Iris pigment epithelial cell (primary cell): ENCODE data around the gene E2F1.
A peak's percentile ranks its signal among the peaks of the same experiment; 100 is the strongest.

ENCODE experiments used
- DNase-seq: peaks from one replicate; pipeline ENCODE4 v3.0.0-alpha.2; 2011; ENCODE audit warnings: low read depth

E2F1 gene, protein sequence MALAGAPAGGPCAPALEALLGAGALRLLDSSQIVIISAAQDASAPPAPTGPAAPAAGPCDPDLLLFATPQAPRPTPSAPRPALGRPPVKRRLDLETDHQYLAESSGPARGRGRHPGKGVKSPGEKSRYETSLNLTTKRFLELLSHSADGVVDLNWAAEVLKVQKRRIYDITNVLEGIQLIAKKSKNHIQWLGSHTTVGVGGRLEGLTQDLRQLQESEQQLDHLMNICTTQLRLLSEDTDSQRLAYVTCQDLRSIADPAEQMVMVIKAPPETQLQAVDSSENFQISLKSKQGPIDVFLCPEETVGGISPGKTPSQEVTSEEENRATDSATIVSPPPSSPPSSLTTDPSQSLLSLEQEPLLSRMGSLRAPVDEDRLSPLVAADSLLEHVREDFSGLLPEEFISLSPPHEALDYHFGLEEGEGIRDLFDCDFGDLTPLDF

DNA sequence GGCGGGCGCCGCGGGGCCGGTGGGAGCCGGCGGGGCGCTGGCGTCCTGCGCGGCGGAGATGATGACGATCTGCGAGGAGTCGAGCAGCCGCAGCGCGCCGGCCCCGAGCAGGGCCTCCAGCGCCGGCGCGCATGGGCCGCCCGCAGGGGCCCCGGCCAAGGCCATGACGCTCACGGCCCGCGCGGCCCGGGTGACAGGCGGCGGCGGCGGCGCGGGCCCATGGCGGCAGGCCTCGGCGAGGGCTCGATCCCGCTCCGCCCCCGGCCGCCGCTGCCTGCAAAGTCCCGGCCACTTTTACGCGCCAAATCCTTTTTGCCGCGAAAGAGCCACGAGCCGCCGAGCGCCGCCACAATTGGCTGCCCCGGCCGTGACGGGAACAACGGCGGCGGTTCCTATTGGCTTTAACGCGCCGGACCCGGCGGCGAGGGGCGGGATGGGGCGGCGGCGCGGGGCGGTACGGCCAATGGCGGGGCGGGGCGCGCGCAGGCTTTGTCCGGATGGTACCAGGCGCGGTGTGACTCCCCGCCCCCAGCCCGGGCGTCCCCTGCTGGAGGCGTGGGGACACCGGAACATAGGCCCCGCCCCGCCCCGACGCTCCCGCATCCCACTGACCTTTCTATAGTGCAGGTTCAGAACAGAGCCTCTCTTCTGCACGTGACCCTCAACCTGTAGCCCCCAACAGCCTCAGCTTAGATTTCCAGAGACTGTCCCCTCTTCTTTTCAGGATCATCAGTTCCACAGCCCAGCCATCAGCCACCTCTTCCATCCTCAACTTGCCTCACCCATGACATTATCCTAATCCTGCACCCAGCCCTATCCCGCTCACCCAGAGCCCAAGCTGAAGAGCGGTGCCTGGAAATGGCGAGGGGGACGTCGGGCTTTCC lies at the start of gene E2F1:
Gene E2F1, minus strand, starts transcription at position 286 of the 884 bp plus-strand sequence. Its CDS starts 121 bp downstream, at position 165.
- DNase-seq: peak; percentile 94

DNA sequence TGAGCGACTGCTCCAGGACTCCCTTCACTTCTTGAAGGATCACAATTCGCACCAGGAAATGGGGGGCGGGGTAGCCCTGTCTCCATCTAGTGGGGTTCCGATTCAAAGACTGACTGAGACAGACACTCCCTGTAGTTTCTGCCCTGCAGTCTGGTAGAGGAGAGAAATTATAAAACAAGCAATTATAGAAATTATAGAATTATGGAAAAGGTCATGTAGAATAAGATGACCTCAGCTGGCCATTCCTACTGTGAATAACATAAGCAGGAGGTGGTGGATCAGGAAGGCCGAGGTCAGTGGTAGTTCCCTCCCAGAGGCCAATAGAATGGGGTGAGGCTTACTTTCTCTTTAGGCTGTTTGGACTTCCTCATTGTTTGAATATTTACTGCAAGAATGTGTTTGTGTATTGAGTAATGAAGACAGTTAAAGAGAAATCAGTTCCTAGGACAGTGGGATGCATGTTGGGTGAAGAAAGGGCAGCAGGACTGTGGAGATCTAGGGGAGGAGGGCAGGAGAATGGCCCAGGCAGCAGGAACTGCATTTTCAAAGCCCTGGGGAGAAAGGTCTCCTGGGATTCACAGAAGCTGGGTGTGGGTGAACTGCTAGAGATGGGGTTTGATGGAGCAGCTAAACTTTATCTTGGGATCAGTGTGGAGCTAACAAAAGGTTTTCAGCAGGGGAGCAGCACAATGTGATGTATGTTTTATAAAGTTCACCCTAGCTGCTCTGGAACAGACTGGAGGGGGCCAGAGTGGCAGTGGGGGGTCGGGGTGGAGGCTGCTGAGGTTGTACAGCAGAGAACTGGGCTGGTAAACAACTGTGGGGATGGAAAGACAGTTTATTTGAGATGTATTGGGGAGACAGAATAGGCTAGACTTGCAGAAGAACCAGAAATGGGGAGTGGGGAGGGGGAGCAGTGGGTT lies 47.7 kb upstream of the E2F1 start:
- peak; percentile 86 for DNase-seq

DNA sequence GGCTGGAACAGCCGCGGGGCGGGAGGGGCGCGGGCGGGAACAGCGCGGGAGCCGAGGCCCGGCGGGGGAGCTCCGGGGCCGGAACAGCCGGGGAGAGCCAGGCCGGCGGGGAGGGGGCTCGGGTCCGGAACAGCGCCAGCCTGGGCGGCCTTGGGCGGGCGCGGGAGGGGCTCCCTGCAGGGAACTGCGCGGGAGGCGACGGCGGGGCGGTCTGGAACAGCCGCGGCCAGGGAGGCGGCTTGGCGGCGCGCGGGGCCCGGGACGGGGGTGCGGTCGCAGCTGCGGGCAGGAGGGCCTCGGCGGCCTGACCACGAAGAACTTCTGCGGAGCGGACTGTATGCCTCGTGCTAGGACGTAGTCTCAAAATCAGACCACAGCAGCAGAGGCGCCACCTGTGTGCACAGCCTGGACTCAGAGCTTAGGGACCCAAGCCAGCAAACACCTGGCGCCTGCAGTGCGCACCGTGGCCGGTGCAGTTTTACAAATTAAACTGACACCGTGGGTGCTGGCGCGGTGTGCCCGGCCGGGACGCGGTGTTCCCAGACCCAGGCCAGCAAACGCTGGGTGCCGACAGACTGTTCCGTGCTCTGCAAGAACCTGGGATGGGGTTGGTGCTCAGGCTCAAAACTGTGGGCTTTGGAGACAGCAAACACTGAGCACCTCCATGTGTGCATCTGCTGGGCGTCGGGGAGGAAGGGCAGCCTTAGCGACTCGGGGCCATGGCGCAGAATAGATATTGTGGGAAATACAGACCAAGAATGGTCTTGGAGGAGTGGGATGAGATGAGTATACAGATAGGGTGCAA lies 46.2 kb upstream of the E2F1 start:
- DNase-seq: peak; percentile 82

DNA sequence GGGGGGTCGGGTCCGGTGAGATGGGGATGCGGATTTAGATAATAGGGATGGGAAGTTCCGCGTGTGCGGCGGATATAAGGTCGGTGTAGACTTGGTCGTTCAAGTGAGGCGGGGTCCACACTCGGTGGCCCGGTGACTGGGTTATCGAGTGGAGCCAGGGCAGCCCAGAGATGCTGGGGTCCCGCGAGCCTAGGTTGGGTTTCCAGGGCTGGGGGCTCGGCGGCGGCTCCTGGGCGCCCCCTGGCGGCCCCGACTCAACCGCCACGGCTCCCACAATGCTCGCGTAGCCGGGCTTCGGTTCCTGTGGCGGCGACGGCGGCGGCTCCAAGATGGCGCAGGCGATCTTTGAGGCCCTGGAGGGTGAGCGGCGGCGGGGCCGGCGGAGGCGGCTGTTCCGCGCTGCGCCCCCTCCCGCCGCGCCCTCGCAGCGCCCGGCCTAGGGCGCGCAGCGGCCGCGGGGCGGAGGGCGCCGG lies 45.5 kb upstream of the E2F1 start, which contains the start of gene ZNF341:
Gene ZNF341, plus strand, starts transcription at position 304 of the 473 bp plus-strand sequence. Its CDS starts 26 bp downstream, at position 330.
- no peak for DNase-seq

DNA sequence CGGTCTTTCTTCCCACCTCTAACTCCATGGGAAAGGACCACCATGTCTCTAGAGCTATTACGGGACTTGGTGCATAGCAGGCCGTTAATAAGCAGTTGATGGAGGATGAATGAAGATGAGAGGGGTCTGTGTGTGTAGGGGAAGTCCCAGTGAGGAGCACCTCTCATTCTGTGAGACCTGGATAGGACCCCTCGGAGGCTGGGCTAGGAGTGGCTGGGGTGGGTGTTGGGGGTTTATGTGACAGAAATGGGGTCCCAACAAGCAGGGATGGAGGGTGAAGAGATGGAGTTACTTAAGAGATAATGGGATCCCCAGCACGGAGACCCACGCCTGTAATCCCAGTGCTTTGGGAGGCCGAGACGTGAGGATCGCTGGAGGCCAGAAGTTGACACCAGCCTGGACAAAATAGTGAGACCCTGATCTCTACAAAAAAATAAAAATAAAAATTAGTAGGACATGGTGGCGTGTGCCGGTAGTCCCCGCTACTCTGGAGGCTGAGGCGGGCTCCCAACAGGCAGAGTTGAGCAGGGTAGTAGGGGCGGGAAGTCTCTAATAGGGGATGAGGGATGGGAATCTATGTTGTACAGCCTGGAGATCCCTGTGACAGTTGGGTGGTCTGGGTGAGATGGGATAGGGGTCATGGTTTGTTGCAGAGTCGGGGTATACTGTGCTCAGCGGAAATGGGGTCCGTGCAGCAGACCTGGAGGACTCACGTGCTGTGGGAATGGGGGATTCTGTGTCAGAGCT lies 44.9 kb upstream of the E2F1 start:
- DNase-seq: no peak

DNA sequence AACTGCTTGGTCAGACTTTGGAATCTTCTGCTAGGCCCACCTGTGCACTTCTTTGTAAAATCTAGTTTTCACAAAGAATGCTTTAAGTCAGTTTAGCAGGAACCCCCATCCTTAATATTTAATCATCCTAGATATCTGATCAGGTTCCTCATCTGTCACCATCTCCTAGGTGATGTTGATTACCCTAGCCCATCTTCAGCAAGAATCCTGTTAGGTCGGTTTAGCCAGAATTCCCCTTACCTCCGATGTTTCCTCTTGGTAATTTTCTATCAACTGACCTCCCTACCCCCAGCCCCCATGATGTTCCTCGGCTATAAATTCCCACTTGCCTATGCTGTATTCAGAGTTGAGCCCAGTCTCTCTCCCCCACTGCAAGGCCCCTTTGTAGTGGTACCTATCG lies 42.9 kb upstream of the E2F1 start:
- DNase-seq: no peak

DNA sequence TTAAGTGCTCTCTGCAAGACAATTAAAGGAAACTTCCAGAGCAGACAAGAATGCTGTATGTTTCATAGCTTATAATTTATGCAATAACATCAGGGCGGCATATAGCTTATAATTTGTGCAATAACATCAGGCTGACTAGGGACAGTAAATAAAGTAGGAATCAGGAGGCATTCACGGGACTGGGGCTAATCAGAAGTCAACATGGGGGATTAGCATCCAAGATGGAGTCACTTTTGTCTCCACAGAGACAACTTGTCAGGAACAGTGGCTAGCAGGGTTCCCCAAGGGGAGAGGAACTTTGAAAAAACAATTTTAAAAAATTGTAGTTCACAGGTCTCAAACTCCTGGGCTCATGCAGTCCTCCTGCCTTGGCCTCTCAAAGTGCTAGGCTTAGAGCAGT lies 42.3 kb upstream of the E2F1 start:
- no peak for DNase-seq

DNA sequence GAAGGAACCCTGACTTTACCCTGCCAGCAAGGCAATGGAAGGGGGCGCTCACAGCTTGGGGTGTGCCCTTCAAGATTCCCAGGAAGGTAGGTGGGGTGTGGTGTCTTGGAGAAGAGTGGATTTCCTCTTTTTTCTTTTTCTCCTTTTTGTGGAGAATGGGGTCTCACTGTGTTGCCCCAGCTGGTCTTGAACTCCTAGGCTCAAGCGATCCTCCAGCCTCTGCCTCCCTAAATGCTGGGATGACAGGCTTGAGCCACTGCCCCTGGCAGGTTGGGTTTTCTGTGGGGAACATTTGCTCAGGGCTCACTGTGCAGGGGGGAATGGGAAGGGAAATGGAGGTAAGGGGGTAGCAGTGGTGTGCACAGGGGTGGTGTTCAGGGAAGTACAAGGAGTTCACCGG lies 41.6 kb upstream of the E2F1 start:
- no peak for DNase-seq

DNA sequence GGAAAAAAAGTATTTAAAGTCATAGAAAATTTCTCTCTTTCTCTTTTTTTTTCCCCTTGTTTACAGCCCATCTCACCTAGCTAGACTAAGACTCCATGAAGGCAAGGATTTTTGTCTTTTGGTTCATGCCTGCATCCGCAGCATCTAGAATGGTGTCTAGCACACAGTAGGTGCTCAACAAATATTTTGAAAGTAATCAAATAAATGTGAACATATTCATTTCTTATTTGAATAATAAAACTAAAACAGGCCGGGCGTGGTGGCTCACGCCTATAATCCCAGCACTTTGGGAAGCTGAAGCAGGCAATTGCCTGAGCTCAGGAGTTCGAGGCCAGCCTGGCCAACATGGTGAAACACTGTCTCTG lies 40.9 kb upstream of the E2F1 start:
- DNase-seq: no peak

DNA sequence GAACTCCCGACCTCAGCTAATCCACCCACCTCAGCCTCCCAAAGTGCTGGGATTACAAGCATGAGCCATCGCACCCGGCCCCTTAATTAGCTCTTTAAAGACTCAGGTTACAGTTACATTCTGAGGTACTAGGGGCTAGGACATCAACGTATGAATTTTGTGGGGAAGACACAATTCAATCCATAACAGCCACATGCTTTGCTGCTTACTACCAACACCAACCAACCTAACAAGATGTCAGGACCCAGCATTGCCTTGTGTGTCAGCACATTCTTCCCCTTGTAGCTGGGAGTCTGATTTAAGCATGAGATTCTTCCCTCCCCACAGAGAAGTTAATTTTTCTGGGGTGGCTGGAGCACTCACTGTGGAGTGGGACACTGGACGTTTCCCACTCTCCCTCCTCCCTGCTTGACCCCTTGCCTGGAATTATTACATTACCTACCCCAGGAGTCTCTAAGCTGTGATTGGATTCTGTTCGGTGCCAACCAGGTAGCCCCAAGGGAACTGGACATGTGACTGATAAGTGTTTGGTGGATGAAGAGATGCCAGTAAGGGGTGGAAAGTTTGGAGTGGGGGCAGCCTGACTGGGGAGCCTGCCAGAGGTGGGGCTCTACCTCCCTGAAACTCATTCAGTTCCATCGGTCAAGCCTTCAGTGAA lies 39.6 kb upstream of the E2F1 start:
- DNase-seq: no peak

DNA sequence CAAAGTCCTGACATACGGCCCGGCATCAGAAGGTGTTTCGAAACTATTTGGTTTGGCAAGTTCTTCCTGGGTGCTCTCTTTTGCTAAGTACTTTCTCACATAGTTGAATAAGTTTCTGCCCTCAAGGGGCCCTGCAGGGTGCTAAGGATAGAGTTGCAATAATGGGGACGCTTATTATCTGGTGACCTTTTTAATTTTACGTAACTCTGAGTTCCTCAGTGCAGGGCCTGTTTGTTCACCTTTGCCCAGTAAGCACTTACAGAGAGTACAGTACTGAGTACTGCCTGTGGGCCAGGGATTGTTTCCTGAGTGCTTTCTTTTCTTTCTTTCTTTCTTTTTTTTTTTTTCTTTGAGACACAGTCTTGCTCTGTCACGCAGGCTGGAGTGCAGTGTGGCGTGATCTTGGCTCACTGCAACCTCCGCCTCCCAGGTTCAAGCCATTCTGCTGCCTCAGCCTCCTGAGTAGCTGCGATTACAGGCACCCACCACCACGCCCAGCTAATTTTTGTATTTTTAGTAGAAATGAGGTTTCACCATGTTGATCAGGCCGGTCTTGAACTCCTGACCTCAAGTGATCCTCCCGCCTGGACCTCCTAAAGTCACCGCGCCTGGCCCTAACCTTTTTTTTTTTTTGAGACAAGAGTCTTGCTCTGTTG lies 38.4 kb upstream of the E2F1 start:
- peak; percentile 58 for DNase-seq

DNA sequence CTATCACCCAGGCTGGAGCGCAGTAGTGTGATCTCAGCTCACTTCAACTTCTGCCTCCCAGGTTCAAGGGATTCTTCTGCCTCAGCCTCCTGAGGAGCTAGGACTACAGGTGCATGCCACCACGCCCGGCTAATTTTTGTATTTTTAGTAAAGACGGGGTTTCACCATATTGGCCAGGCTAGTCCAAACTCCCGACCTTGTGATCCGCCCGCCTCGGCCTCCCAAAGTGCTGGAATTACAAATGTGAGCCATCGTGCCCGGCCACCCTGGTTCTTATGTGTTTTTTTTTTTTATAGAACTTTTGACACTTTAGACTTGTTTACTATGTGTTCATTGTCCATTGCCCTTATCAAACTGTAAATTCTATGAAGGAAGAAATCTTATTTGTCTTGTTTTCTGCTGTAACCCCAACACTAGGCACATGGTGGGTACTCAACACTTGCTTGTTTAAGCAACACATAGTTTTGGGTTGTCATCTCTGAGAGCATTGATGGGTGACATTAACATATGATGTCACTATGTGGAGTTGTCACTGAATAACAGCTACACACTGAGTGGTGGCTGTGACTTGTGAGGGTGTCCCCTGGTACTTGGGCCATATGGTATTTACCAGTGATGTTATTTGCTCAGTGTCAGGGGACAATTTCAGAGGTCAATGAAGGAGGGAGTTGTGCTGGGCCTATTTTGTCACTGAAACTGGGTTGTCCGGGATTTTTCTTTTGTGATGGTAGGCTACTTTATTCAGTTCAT lies 35.4 kb upstream of the E2F1 start:
- no peak for DNase-seq

DNA sequence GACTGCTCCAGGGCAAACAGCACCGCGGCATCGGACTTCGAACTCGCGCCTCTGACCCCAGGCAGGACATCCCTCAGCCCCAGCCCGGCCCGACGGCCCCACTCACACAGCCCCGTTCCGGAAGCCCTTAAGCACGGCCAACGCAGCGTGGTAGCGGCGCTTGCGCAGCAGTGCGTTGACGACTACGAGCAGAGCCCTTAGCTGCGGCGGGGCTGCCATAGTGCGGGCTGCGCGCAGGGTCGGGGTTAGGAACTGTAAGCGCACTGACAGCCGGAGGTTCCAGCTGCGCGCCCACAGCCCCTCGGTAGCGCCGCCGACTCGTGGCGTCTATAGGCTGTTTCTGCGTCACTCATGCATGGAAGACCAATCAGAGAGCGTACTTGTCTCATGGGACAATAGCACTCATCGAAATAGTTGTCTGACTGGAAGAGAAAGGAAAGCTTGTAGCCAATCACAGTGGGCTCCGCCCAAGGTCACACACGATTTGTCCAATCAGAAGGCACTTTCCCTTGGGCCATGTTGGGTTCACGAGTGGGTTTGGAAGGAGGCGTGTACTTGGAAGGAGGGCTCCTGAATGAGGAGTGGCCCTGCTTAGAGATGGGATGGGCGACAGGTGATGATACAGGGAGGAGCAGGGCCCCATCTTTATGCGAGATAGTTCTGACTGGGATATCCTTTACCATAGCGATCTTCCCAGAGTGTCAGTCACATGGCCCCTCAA lies 34.0 kb upstream of the E2F1 start, which contains the start of gene PXMP4:
Gene PXMP4, minus strand, starts transcription at position 322 of the 721 bp plus-strand sequence. Its CDS starts 103 bp downstream, at position 219.
- DNase-seq: peak; percentile 99

DNA sequence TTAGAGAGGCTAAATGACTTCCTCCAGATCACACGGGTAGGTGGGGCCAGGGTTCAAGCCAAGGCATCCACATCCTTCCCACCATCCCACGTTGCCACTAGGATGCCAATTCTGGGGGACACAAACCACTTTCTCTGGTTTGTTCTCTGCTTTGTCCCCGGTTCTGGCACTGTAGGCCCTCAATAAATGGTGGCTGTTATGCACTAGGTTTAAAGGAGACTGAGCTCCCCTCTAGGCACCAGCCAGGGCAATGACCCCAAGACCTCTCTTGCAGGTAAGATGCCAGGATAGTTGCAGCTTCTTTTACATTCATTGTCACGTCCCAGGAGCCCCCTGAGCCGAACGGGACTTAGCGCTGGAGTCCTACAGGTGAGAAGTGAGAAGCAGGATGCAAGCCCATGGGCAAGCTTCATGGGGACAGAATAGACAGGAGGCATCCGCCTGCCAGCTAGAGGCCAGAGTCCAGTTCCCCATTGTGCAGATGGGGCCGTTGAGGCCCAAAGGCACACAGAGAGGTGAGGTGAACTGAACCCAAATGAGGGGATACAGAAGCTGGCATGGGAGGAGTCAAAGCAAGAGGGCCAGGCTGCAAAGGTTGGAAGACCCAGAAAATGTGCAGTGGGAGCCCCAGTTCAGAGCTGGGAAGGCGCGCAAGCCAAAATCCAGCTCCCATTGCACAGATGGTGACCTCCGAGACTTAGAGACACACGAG lies 33.2 kb upstream of the E2F1 start:
- DNase-seq: no peak

DNA sequence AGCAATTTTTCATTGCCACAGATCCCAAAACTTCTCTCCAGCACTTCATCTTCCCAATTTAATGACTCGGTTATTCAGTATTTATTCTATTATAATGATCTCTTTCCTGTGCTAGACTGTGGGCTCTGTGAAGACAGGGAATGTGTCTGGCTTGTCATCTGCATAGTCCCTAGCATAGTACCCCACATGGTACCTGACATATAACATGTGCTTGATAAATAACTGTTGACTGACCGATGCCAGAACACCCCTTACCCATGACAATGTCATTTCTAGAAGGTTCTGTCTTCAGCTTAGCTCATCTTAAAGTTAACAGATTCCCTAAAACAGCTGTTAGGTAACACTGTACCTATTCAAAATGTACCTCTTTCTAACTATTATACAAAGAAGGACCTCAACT lies 30.3 kb upstream of the E2F1 start:
- no peak for DNase-seq

DNA sequence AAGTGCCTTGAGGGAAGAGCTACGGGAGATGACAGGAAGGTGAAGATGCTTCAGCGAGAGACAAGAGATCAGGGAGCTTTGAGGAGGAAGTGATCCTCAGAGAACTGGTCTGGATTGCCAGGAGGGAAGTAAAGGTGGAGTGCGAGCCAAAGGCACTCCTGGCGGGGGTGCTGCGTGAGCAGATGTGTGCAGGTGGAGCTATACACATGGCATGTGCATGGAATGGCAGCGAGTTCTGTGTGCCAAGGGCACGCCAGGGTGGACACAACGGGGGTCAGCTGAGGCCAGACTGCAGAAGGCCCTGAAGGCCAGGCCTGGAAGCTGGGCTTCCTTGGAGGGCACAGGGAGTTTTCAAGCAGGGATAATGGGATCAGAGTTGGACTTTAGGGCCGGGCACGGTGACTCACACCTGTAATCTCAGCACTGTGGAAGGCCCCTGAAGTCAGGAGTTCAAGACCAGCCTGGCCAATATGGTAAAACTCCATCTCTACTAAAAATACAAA lies 27.7 kb upstream of the E2F1 start:
- DNase-seq: no peak

DNA sequence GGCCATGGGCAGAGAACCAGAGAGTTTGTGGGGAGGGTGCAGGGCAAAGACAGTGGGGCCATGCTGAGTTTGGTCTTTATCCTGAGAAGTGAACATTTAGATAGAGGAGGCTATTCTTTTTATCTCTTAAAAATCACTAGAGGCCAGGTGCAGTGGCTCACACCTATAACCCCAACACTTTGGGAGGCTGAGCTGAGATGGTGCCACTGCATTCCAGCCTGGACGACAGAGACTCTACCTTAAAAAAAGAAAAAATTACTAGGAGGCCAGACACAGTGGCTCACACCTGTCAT lies 25.2 kb upstream of the E2F1 start:
- DNase-seq: no peak
